Measurements from ENCODE around the gene UXS1.

DNA sequence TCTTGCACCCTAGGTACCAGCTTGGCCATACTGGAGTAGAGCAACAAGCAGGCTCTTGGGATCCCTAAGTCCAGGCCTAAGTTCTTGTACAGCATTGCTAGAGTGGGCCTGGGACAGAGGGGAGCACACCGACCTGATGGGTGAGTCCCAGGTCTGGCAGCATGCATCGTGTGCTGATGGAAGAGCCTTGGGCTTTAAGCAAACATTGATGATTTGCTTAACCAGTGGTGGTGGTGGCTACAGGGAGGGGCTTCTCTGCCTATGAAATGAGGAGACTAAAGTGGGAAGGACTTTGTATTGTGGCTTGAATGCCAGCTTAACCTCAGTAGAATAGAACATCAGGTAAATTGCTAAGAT lies 39.2 kb upstream of the UXS1 start:
- TF ChIP-seq POLR2A (IDR thresholded peaks at IDR 0.05) (no peak), POLR2AphosphoS5 (IDR thresholded peaks at IDR 0.05) (no peak)
- TF ChIP-seq, protein P1, sequence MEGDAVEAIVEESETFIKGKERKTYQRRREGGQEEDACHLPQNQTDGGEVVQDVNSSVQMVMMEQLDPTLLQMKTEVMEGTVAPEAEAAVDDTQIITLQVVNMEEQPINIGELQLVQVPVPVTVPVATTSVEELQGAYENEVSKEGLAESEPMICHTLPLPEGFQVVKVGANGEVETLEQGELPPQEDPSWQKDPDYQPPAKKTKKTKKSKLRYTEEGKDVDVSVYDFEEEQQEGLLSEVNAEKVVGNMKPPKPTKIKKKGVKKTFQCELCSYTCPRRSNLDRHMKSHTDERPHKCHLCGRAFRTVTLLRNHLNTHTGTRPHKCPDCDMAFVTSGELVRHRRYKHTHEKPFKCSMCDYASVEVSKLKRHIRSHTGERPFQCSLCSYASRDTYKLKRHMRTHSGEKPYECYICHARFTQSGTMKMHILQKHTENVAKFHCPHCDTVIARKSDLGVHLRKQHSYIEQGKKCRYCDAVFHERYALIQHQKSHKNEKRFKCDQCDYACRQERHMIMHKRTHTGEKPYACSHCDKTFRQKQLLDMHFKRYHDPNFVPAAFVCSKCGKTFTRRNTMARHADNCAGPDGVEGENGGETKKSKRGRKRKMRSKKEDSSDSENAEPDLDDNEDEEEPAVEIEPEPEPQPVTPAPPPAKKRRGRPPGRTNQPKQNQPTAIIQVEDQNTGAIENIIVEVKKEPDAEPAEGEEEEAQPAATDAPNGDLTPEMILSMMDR (IDR thresholded peaks at IDR 0.05) = no peak
